Tibial artery (tissue), 4 donors: ENCODE data around the gene SPRR2D.

ENCODE experiments used
- DNase-seq, 2 donors: peaks; one replicate each; pipeline ENCODE4 v3.0.0-alpha.2; 2019
- H3K27ac ChIP-seq, 2 donors: fragments of 200-600 bp; sonication (generic) in 1 of 2; 1 replicate in 1 of 2; 2 replicates in 1 of 2; pipeline ENCODE4 v1.5.1; 2018 to 2019; ENCODE audit warnings: mild to moderate bottlenecking in 1 of 2
- H3K27me3 ChIP-seq, 2 donors: fragments of 200-600 bp; sonication (generic) in 1 of 2; one replicate each; pipeline versions ENCODE4 v1.5.1 to v1.6.0; 2016 to 2019
- H3K36me3 ChIP-seq, 3 donors: fragments of 200-600 bp; sonication (generic) in 2 of 3; one replicate each; pipeline ENCODE4 v1.5.1; 2016 to 2019; ENCODE audit warnings: mild to moderate bottlenecking in 2 of 3
- H3K4me1 ChIP-seq, 4 donors: fragments of 200-600 bp; sonication (generic) in 2 of 4; 1 replicate in 3 of 4; 2 replicates in 1 of 4; pipeline ENCODE4 v1.5.1; 2016 to 2019
- H3K4me3 ChIP-seq, 2 donors: fragments of 200-600 bp; sonication (generic) in 1 of 2; 1 replicate in 1 of 2; 2 replicates in 1 of 2; pipeline ENCODE4 v1.5.1; 2018 to 2019; ENCODE audit warnings: mild to moderate bottlenecking in 2 of 2
- H3K9me3 ChIP-seq, 3 donors: fragments of 200-600 bp; sonication (generic) in 1 of 3; one replicate each; pipeline ENCODE4 v1.5.1; 2016 to 2019
- intact Hi-C: fragments of 100-400 bp; cut with DNase I; formaldehyde crosslinking; loops from one replicate; pipeline ENCODE4 v1.15.0; 2023; ENCODE audit warnings: low total_unique reads
- TF ChIP-seq, protein P1 (sequence below), 2 experiments: fragments of 200-600 bp in 1 of 2; fragments of 450-650 bp in 1 of 2; IDR thresholded peaks; one replicate each; pipeline ENCODE4 v1.5.1; 2017 to 2019; ENCODE audit warnings: antibody characterized with exemption in 2 of 2, mild to moderate bottlenecking in 1 of 2, moderate library complexity in 1 of 2

Gene SPRR2D

DNA sequence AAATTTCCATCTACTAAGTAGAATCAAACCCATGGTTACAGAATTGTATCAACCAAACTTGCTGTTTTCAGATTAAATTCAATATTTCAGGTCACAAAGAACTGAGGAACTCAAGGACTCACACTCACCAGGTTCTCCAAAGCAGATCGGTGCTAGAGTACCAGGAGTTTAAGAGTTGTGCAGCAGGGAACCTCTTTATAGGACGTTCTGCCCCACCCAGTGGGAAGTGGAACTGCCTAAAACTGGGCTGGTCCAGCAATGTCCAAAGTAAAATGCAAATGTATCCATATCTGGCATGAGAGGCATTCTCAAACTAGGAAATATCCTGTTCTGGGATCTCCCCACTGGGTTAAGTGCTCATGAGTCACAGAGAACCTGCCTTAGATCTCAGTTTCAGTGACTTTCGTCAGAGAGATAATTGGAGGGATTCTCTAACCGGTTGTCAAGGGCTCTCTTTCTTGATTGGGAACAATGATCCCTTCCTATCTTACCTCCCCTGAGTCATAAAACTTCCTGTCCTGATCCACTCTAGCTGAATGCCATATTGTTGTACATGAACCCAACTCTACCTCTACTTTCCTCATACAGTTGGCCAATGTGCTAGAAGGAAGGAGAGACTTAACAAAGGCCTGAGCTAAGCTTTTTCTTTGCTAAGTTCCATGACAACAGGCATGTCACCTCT lies at the start of gene SPRR2D:
TSS of gene SPRR2D (minus strand) at position 171 of the 682 bp plus-strand sequence. CDS start 774 bp downstream, outside the sequence.
- no peak for DNase-seq
- no peaks in the 10 kb centered on the region for H3K9me3 ChIP-seq
- H3K4me1 ChIP-seq: no peaks in the 10 kb centered on the region
- no peaks in the 10 kb centered on the region for H3K36me3 ChIP-seq
- no peak within 1 kb of the TSS for H3K4me3 ChIP-seq
- no peak within 1 kb of the TSS for H3K27ac ChIP-seq
- TF ChIP-seq, protein P1, sequence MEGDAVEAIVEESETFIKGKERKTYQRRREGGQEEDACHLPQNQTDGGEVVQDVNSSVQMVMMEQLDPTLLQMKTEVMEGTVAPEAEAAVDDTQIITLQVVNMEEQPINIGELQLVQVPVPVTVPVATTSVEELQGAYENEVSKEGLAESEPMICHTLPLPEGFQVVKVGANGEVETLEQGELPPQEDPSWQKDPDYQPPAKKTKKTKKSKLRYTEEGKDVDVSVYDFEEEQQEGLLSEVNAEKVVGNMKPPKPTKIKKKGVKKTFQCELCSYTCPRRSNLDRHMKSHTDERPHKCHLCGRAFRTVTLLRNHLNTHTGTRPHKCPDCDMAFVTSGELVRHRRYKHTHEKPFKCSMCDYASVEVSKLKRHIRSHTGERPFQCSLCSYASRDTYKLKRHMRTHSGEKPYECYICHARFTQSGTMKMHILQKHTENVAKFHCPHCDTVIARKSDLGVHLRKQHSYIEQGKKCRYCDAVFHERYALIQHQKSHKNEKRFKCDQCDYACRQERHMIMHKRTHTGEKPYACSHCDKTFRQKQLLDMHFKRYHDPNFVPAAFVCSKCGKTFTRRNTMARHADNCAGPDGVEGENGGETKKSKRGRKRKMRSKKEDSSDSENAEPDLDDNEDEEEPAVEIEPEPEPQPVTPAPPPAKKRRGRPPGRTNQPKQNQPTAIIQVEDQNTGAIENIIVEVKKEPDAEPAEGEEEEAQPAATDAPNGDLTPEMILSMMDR (IDR thresholded peaks at IDR 0.05): no peak
- intact Hi-C loops: no loop called here
- no peaks in the 10 kb centered on the region for H3K27me3 ChIP-seq

DNA sequence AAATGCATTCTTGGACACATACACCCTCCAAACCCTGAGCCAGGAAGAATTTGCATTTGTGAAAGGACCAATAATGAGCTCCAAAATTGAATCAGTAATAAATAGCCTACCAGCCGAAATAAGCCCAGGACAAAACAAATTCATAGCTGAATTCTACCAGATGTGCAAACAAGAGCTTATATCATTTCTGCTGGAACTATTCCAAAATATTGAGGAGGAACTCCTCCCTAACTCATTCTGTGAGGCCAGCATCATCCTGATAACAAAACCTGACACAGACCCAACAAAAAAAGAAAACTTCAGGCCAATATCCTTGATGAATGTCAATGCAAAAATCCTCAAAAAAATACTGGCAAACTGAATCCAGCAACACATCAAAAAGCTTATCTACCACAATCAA lies 46.7 kb upstream of the SPRR2D start:
- no peaks in the 10 kb centered on the region for H3K27me3 ChIP-seq
- no peak for DNase-seq
- H3K27ac ChIP-seq: no peak overlapping the region
- no peak overlapping the region for H3K4me3 ChIP-seq
- intact Hi-C loops: no loop called here
- H3K9me3 ChIP-seq: no peaks in the 10 kb centered on the region
- no peaks in the 10 kb centered on the region for H3K4me1 ChIP-seq
- TF ChIP-seq, protein P1 (IDR thresholded peaks at IDR 0.05): no peak
- no peaks in the 10 kb centered on the region for H3K36me3 ChIP-seq

DNA sequence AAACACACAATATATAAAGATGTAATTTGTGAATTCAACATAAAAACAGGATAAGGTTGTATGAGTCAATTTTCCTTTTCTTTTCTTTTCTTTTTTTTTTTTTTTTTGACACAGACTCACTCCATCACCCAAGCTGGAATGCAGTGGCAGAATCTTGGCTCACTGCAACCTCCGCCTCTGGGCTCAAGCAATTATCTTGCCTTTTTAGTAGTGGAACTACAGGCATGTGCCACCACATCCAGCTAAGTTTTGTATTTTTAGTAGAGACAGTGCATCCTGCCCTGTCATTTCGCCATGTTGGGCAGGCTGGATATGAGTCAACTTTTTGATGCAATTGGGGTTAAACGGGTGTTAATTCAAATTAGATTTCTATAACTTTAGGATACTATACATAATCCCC lies 40.8 kb upstream of the SPRR2D start:
- DNase-seq: no peak
- intact Hi-C loops: no loop called here
- Histone ChIP-seq H3K27me3 (no peaks in the 10 kb centered on the region), H3K4me1 (no peaks in the 10 kb centered on the region), H3K4me3 (no peak overlapping the region), H3K27ac (no peak overlapping the region), H3K36me3 (no peaks in the 10 kb centered on the region), H3K9me3 (no peaks in the 10 kb centered on the region)
- TF ChIP-seq, protein P1 (IDR thresholded peaks at IDR 0.05): no peak

DNA sequence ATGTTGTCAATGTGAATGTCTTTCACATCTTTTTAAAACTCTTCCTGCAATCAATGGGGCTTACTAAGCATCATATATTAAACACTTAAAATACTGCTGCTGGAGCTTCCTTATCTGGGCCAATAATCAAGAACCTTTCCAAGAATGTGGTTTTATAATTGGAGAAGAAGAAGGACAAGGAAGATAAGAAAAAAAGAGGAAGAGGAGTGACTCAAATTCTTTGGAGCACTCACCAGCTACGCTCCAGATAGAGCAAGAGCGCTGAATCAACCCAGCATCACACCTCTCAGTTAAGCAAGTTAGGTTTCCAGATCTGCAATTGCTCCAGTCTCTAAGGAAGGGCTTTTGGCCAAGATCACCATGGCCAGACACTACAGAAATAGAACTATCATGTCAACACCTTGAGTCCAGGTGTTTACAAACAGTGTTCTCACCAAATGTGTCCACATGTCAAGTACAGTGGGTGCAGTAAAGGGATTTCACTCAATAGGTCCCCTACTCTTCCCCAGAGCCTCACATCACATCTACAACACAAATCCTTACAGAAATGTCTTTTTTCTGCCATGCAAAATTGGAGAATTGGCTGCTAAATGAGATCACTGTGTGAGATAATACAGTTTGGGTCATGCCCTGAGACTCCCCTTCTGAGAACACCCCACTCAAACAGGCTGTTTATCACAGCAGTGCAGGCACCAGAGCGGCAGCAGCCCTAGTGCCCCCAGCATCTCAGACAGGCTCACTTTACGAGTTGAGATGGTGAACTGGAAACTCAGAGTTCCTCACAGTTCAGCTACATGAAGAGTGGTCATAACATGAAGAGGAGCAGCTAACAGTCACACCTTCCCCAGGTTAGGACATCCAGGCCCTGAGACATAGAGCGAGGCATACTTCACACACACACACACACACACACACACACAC lies 32.1 kb upstream of the SPRR2D start:
- H3K36me3 ChIP-seq: no peaks in the 10 kb centered on the region
- TF ChIP-seq, protein P1 (IDR thresholded peaks at IDR 0.05): no peak
- intact Hi-C loops: no loop called here

DNA sequence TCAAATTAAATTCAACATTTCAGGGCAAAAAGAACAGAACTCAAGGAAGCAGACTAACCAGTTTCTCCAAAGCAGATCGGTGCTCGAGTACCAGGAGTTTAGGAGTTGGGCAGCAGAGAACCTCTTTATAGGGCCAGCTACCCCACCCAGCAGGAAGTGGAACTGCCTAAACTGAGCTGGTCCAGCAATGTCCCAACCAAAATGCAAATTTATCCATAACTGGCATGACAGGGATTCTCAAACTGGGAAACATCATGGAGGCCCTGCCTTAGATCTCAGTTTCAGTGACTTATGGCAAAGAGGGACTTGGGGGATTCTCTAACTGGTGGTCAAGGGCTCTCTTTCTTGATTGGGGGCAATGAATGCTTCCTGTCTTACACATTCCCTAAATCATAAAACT lies 30.6 kb upstream of the SPRR2D start, which contains the start of gene SPRR2B:
TSS of gene SPRR2B (minus strand) at position 101 of the 400 bp plus-strand sequence. CDS start 772 bp downstream, outside the sequence.
- TF ChIP-seq, protein P1 (IDR thresholded peaks at IDR 0.05): no peak
- Histone ChIP-seq H3K27me3 (no peaks in the 10 kb centered on the region), H3K4me3 (no peak within 1 kb of the TSS), H3K9me3 (no peaks in the 10 kb centered on the region), H3K4me1 (no peaks in the 10 kb centered on the region), H3K27ac (no peak within 1 kb of the TSS), H3K36me3 (no peaks in the 10 kb centered on the region)
- intact Hi-C loops: no loop called here
- DNase-seq: no peak

More for the DNA sequence above, 32.1 kb upstream of the SPRR2D start:
- no peak overlapping the region for H3K4me3 ChIP-seq
- H3K9me3 ChIP-seq: no peaks in the 10 kb centered on the region
- DNase-seq: no peak
- H3K4me1 ChIP-seq: no peaks in the 10 kb centered on the region
- H3K27ac ChIP-seq: no peak overlapping the region
- no peaks in the 10 kb centered on the region for H3K27me3 ChIP-seq
